GM21786 (cell line): Measurements from ENCODE around the gene CCDC50.
A peak's percentile ranks its signal among the peaks of the same experiment; 100 is the strongest.

Source experiments
- ATAC-seq: cut with Tn5 transposase; IDR thresholded peaks from one replicate; pipeline ENCODE4 v1.9.1; 2021; ENCODE audit not compliant: unreplicated experiment

CCDC50 gene

GRCh38 chr3:191316876-191317603, 12.2 kb upstream of the CCDC50 start:
- no peak for ATAC-seq

- ATAC-seq = no peak
These were observed 8.9 kb upstream of the CCDC50 start for GRCh38 chr3:191320316-191320715.

- no peak for ATAC-seq
These were observed 8.0 kb upstream of the CCDC50 start for GRCh38 chr3:191321019-191321767.

GRCh38 chr3:191324936-191325335, 4.3 kb upstream of the CCDC50 start:
- no peak for ATAC-seq

GRCh38 chr3:191327526-191327925, 1.7 kb upstream of the CCDC50 start:
- no peak for ATAC-seq

GRCh38 chr3:191328383-191328961, 722 bp upstream of the CCDC50 start:
- no peak for ATAC-seq

GRCh38 chr3:191329654-191330529, 698 bp downstream of the CCDC50 start, which contains the start of gene UTS2B:
TSS of gene UTS2B (minus strand) at chr3:191330526. CDS start at chr3:191282189, 48,337 bp downstream.
- peak; percentile 14 for ATAC-seq

GRCh38 chr3:191330530-191331048, 1.4 kb downstream of the CCDC50 start:
- ATAC-seq = no peak

GRCh38 chr3:191331388-191331787, 2.2 kb downstream of the CCDC50 start:
- no peak for ATAC-seq

- no peak for ATAC-seq
These were observed 4.2 kb downstream of the CCDC50 start for GRCh38 chr3:191333298-191333880.

- ATAC-seq = no peak
These were observed 5.2 kb downstream of the CCDC50 start for GRCh38 chr3:191334346-191334893.

- peak; percentile 45 for ATAC-seq
These were observed 7.6 kb downstream of the CCDC50 start for GRCh38 chr3:191336833-191337232.

- ATAC-seq = no peak
These were observed 8.9 kb downstream of the CCDC50 start for GRCh38 chr3:191338177-191338488.

GRCh38 chr3:191339316-191339917, 10.2 kb downstream of the CCDC50 start:
- peak; percentile 23 for ATAC-seq

- ATAC-seq = no peak
These were observed 11.2 kb downstream of the CCDC50 start for GRCh38 chr3:191340351-191340750.

- peak; percentile 38 for ATAC-seq
These were observed 11.8 kb downstream of the CCDC50 start for GRCh38 chr3:191340966-191341365.

GRCh38 chr3:191342006-191342405, 12.8 kb downstream of the CCDC50 start:
- ATAC-seq = no peak

GRCh38 chr3:191342411-191342810, 13.2 kb downstream of the CCDC50 start:
- ATAC-seq = no peak

- ATAC-seq = no peak
These were observed 13.9 kb downstream of the CCDC50 start for GRCh38 chr3:191343115-191343514.

- ATAC-seq = no peak
These were observed 14.7 kb downstream of the CCDC50 start for GRCh38 chr3:191343913-191344312.
